H1 (cell line): ENCODE data around the gene ZSWIM4. TPM values are rescaled to one million over a fixed set of nuclear protein-coding genes. Genes with fewer than 3 reads are reported as not detected.

Source experiments
- CTCF ChIA-PET: fragments of 300-600 bp; sonication (Branson Sonifier 250); formaldehyde crosslinking; loops from one replicate; lab custom pipeline; 2021; ENCODE audit not compliant: partially characterized antibody; lab: Charles Lee
- POLR2A ChIA-PET: fragments of 300-600 bp; sonication (Branson Sonifier 250); formaldehyde crosslinking; loops from one replicate; lab custom pipeline; 2021; ENCODE audit warnings: inconsistent platforms; ENCODE audit not compliant: partially characterized antibody; lab: Charles Lee
- DNase-seq, 2 experiments: peaks; one replicate each; pipeline versions ENCODE4 v3.0.0 to v3.0.0-alpha.2; 2010 to 2022; ENCODE audit warnings: low spot score in 2 of 2, low read depth in 1 of 2, mixed read lengths in 1 of 2
- FAIRE-seq: peaks from 2 replicates; lab custom pipeline; 2011; peaks lifted over from hg19 to GRCh38; lab: Jason Lieb, UNC
- H2AFZ ChIP-seq: 2 replicates; pipeline ENCODE4 v1.8.1; 2012; ENCODE audit warnings: low read length, inconsistent platforms
- H2AK5ac ChIP-seq: 2 replicates; pipeline ENCODE4 v1.6.1; 2013; ENCODE audit warnings: low read depth, low read length
- H2BK120ac ChIP-seq: replicated peaks from 2 replicates; pipeline ENCODE3; 2013; ENCODE audit warnings: low read depth, low read length, inconsistent platforms
- H2BK12ac ChIP-seq: 2 replicates; pipeline ENCODE4 v1.6.1; 2013; ENCODE audit warnings: low read depth, low read length
- H2BK15ac ChIP-seq: 2 replicates; pipeline ENCODE4 v1.6.1; 2013; ENCODE audit warnings: low read length
- H2BK20ac ChIP-seq: 2 replicates; pipeline ENCODE4 v1.6.1; 2013; ENCODE audit warnings: low read length
- H2BK5ac ChIP-seq: 2 replicates; pipeline ENCODE4 v1.6.1; 2013; ENCODE audit warnings: low read depth, low read length
- H3K14ac ChIP-seq: 2 replicates; pipeline ENCODE4 v1.6.1; 2013; ENCODE audit warnings: inconsistent platforms; ENCODE audit not compliant: insufficient read length
- H3K18ac ChIP-seq: 2 replicates; pipeline ENCODE4 v1.6.1; 2013; ENCODE audit warnings: low read length; ENCODE audit errors: extremely low read depth
- H3K23ac ChIP-seq: 2 replicates; pipeline ENCODE4 v1.6.1; 2013; ENCODE audit warnings: inconsistent platforms; ENCODE audit not compliant: insufficient read length
- H3K23me2 ChIP-seq: 2 replicates; pipeline ENCODE4 v1.6.1; 2013; ENCODE audit warnings: low read depth, low read length
- H3K27ac ChIP-seq: 2 replicates; pipeline ENCODE4 v1.6.1; 2011; ENCODE audit warnings: low read depth, low read length, inconsistent platforms
- H3K27me3 ChIP-seq, 4 experiments: replicated peaks in 1 of 4; 1 replicate in 1 of 4; 2 replicates in 3 of 4; pipeline versions ENCODE4 v1.6.1 to v1.8.1; 2011 to 2013; ENCODE audit warnings: low read length in 3 of 4, mild to moderate bottlenecking in 3 of 4, inconsistent platforms in 2 of 4, mixed read lengths in 2 of 4, moderate library complexity in 1 of 4; ENCODE audit not compliant: control insufficient read depth in 3 of 4, insufficient read depth in 3 of 4; ENCODE audit errors: extremely low read depth in 1 of 4
- H3K36me3 ChIP-seq, 4 experiments: 2 replicates each; pipeline versions ENCODE4 v1.6.1 to v1.8.1; 2011 to 2013; ENCODE audit warnings: mild to moderate bottlenecking in 4 of 4, low read length in 3 of 4, moderate library complexity in 2 of 4, control low read depth in 1 of 4, inconsistent platforms in 1 of 4; ENCODE audit not compliant: insufficient read depth in 4 of 4, control insufficient read depth in 2 of 4
- H3K4ac ChIP-seq: replicated peaks from 2 replicates; pipeline ENCODE3; 2013; ENCODE audit warnings: low read length, low read depth, mixed read lengths, inconsistent platforms; ENCODE audit not compliant: insufficient read length
- H3K4me1 ChIP-seq, 4 experiments: replicated peaks in 1 of 4; 1 replicate in 1 of 4; 2 replicates in 3 of 4; pipeline versions ENCODE4 v1.6.1 to v1.8.1; 2011 to 2013; ENCODE audit warnings: low read length in 3 of 4, inconsistent platforms in 2 of 4, mixed read lengths in 1 of 4; ENCODE audit not compliant: insufficient read depth in 4 of 4, control insufficient read depth in 3 of 4
- H3K4me2 ChIP-seq, 2 experiments: 2 replicates each; pipeline versions ENCODE4 v1.6.1 to v1.8.1; 2011 to 2013; ENCODE audit warnings: low read depth in 2 of 2, low read length in 2 of 2, control low read depth in 1 of 2, inconsistent platforms in 1 of 2, mild to moderate bottlenecking in 1 of 2; ENCODE audit not compliant: insufficient read depth in 1 of 2
- H3K4me3 ChIP-seq, 4 experiments: fragments of 200-600, 300-600 bp in 1 of 4; sonication (generic), shearing (Covaris generic), sonication (Bioruptor Twin) in 1 of 4; 2 replicates each; pipeline versions ENCODE4 v1.5.1 to v1.8.1; 2011 to 2016; ENCODE audit warnings: low read length in 4 of 4, low read depth in 3 of 4, control low read depth in 2 of 4, inconsistent platforms in 2 of 4, mild to moderate bottlenecking in 2 of 4, mixed read lengths in 1 of 4, moderate library complexity in 1 of 4; ENCODE audit not compliant: insufficient read depth in 2 of 4; ENCODE audit errors: extremely low read depth in 1 of 4
- H3K56ac ChIP-seq: replicated peaks from 2 replicates; pipeline ENCODE3; 2013; ENCODE audit warnings: low read depth, mild to moderate bottlenecking, mixed read lengths, low read length, inconsistent platforms; ENCODE audit not compliant: insufficient read length
- H3K79me1 ChIP-seq: 2 replicates; pipeline ENCODE4 v1.6.1; 2013; ENCODE audit warnings: low read depth, low read length, control low read depth
- H3K79me2 ChIP-seq, 2 experiments: 2 replicates each; pipeline versions ENCODE4 v1.6.1 to v1.8.1; 2012 to 2013; ENCODE audit warnings: low read length in 2 of 2, mild to moderate bottlenecking in 2 of 2, inconsistent platforms in 1 of 2; ENCODE audit not compliant: insufficient read depth in 2 of 2, control insufficient read depth in 1 of 2
- H3K9ac ChIP-seq, 4 experiments: replicated peaks in 1 of 4; 1 replicate in 1 of 4; 2 replicates in 3 of 4; pipeline versions ENCODE4 v1.6.1 to v1.8.1; 2011 to 2013; ENCODE audit warnings: low read depth in 3 of 4, low read length in 3 of 4, control low read depth in 2 of 4, mild to moderate bottlenecking in 2 of 4, moderate library complexity in 2 of 4, inconsistent platforms in 1 of 4; ENCODE audit errors: extremely low read depth in 1 of 4
- H3K9me3 ChIP-seq, 2 experiments: 2 replicates each; pipeline versions ENCODE4 v1.6.1 to v1.8.1; 2012 to 2013; ENCODE audit warnings: mild to moderate bottlenecking in 2 of 2, moderate library complexity in 2 of 2, control low read depth in 1 of 2, inconsistent platforms in 1 of 2, low read depth in 1 of 2, low read length in 1 of 2, mixed read lengths in 1 of 2; ENCODE audit not compliant: insufficient read depth in 2 of 2
- H4K20me1 ChIP-seq, 2 experiments: replicated peaks in 1 of 2; 2 replicates each; pipeline versions ENCODE3 to v1.8.1; 2011 to 2013; ENCODE audit warnings: inconsistent platforms in 2 of 2, low read length in 2 of 2, mild to moderate bottlenecking in 1 of 2; ENCODE audit not compliant: insufficient read depth in 2 of 2, control insufficient read depth in 1 of 2
- H4K5ac ChIP-seq: 2 replicates; pipeline ENCODE4 v1.6.1; 2013; ENCODE audit warnings: low read length, low read depth, mixed read lengths, inconsistent platforms; ENCODE audit not compliant: insufficient read length
- H4K8ac ChIP-seq: 2 replicates; pipeline ENCODE4 v1.8.0; 2013; ENCODE audit warnings: mild to moderate bottlenecking, moderate library complexity, low read length, inconsistent platforms; ENCODE audit not compliant: insufficient read depth; ENCODE audit errors: extremely low read depth
- H4K91ac ChIP-seq: replicated peaks from 2 replicates; pipeline ENCODE3; 2013; ENCODE audit warnings: low read length, mixed read lengths, inconsistent platforms; ENCODE audit not compliant: insufficient read length
- BCL11A ChIP-seq, 2 experiments: IDR thresholded peaks; one replicate each; pipeline ENCODE4 v1.6.1; 2011; ENCODE audit warnings: low read depth in 2 of 2, low read length in 2 of 2, mild to moderate bottlenecking in 2 of 2
- KDM1A ChIP-seq: fragments of 200-600, 300-600 bp; sonication (generic); IDR thresholded peaks from 2 replicates; pipeline ENCODE4 v1.7.1; 2016; ENCODE audit warnings: mild to moderate bottlenecking, low read length, borderline replicate concordance
- WGBS, 2 experiments: shearing (Covaris generic) in 1 of 2; methylation state at CpG; one replicate each; pipeline versions ENCODE4 v1.1.6 to v1.1.7; 2013 to 2015; ENCODE audit warnings: low lambda C conversion rate in 2 of 2, mixed read lengths in 2 of 2, inconsistent platforms in 1 of 2, low coverage in 1 of 2, missing lambda C conversion rate in 1 of 2; ENCODE audit not compliant: insufficient replicate concordance in 2 of 2, insufficient coverage in 1 of 2, insufficient read length in 1 of 2; ENCODE audit errors: extremely low coverage in 1 of 2, missing lambda C conversion rate in 1 of 2; 5-methylcytosine and 5-hydroxymethylcytosine counted together
- polyA plus RNA-seq, 7 experiments: library from polyadenylated mRNA; depleted of rRNA in 3 of 7; stranded (reverse) in 5 of 7; unstranded in 2 of 7; fragments of >200 nt in 5 of 7; fragments of 200-250 nt in 2 of 7; gene quantifications; 1 replicate in 5 of 7; 2 replicates in 1 of 7; 4 replicates in 1 of 7; pipeline versions ENCODE4 v1.2.1 to v1.2.3, GENCODE V29; 2011 to 2013; ENCODE audit warnings: missing spikeins in 2 of 7, mixed read lengths in 2 of 7
- total RNA-seq: library from RNA; stranded (reverse); fragmentation: NEBNext Ultra II Directional; extraction: Animal tissue kit (Norgen Biotek cat#: 25700); gene quantifications from 2 replicates; pipeline ENCODE4 v1.2.1, GENCODE V29; 2021
- TF ChIP-seq, protein P1 (sequence below), 3 experiments: IDR thresholded peaks; 1 replicate in 2 of 3; 2 replicates in 1 of 3; pipeline versions ENCODE4 v1.5.1 to v1.6.1; 2011; ENCODE audit warnings: low read length in 3 of 3, mild to moderate bottlenecking in 3 of 3, inconsistent platforms in 2 of 3, low read depth in 1 of 3, moderate library complexity in 1 of 3; ENCODE audit not compliant: insufficient read depth in 1 of 3; ENCODE audit errors: control extremely low read depth in 1 of 3

ZSWIM4 gene
- total and polyA plus RNA-seq, 2 of the 8 experiments (the other 6 are each of a cell fraction or from before 2014, with no cell fraction given): 12.2 to 31.1 TPM

DNA sequence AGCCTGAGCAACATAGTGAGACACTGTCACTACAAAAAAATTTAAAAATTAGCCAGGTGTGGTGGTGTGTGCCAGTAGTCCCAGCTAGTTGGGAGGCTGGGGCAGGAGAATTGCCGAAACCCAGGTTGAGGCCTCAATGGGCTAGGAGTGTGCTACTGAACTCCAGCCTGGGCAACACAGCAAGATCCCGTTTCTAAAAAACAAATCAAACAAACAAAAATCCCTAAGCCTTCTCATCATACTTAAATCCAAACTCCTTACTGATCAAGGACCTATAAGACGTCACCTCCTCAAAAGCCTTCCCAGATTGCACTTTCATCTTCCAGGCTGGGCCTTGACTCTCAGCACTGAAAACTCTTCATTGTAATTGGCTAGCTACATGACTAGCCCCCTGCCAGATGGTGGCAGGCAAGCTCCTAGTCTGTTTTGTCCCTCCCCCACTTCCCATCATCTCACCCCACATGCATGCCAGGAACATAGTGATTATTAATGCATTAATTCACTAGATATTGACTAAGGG lies 64.2 kb downstream of the ZSWIM4 start:
- 89 to 100% methylated on average over 1 to 3 of the region's 3 CpGs for WGBS, 2 experiments
- Histone ChIP-seq H2BK20ac (no peak overlapping the region), H3K56ac (no peak overlapping the region), H3K79me2 (no peaks in the 10 kb centered on the region), H3K18ac (no peak overlapping the region), H3K23ac (no peak overlapping the region), H3K27me3 (peaks cover 1 to 11% (median 7%) of the 10 kb centered on the region in 4 experiments), H3K79me1 (no peaks in the 10 kb centered on the region), H2BK15ac (no peak overlapping the region), H3K4ac (no peak overlapping the region), H3K14ac (no peak overlapping the region), H2BK120ac (no peak overlapping the region), H4K5ac (no peak overlapping the region), H2BK12ac (no peak overlapping the region), H2AK5ac (no peak overlapping the region), H2BK5ac (no peak overlapping the region), H4K8ac (no peak overlapping the region), H3K4me2 (no peak overlapping the region), H3K36me3 (no peaks in the 10 kb centered on the region), H3K4me3 (no peak overlapping the region), H3K9me3 (no peaks in the 10 kb centered on the region), H4K91ac (no peak overlapping the region), H4K20me1 (peaks cover 0 to 2% of the 10 kb centered on the region in 2 experiments), H2AFZ (no peak overlapping the region), H3K9ac (no peak overlapping the region), H3K4me1 (peaks cover 0 to 7% (median 5%) of the 10 kb centered on the region in 4 experiments; a peak in 5 of 7 replicates), H3K23me2 (no peaks in the 10 kb centered on the region), H3K27ac (no peak overlapping the region)
- FAIRE-seq: no peak
- TF ChIP-seq, protein P1, sequence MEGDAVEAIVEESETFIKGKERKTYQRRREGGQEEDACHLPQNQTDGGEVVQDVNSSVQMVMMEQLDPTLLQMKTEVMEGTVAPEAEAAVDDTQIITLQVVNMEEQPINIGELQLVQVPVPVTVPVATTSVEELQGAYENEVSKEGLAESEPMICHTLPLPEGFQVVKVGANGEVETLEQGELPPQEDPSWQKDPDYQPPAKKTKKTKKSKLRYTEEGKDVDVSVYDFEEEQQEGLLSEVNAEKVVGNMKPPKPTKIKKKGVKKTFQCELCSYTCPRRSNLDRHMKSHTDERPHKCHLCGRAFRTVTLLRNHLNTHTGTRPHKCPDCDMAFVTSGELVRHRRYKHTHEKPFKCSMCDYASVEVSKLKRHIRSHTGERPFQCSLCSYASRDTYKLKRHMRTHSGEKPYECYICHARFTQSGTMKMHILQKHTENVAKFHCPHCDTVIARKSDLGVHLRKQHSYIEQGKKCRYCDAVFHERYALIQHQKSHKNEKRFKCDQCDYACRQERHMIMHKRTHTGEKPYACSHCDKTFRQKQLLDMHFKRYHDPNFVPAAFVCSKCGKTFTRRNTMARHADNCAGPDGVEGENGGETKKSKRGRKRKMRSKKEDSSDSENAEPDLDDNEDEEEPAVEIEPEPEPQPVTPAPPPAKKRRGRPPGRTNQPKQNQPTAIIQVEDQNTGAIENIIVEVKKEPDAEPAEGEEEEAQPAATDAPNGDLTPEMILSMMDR (IDR thresholded peaks at IDR 0.05; ENCODE audit: control extremely low read depth in 1 of 3, insufficient read depth in 1 of 3, low read depth in 1 of 3, low read length in 3 of 3): peak in 2 of 3 experiments; percentile 5 to 19; a peak in 2 of 4 replicates
- no peak for TF ChIP-seq BCL11A (IDR thresholded peaks at IDR 0.05; ENCODE audit: low read depth in 2 of 2, low read length in 2 of 2)
- TF ChIP-seq KDM1A: no peak
- no peak for DNase-seq
- CTCF ChIA-PET: interaction anchor here (0.9 to 7.0 kb wide), 7 partner anchors 8 to 86 kb away, joined by 3 to 70 read pairs (median 9); partner anchors contain the start of gene C19orf53
- POLR2A ChIA-PET: interaction anchor here (0.9 to 1.9 kb wide), 3 partner anchors 12 to 85 kb away, joined by 3 to 7 read pairs (median 4); partner anchors contain the start of gene C19orf53
